ENCODE data around the gene HOMER1.
"Not testable (repeated sequence)": the region's sequence is repeated elsewhere in the genome, so short reads cannot be mapped to it uniquely, and the experiment has no call there.

Gene HOMER1

DNA sequence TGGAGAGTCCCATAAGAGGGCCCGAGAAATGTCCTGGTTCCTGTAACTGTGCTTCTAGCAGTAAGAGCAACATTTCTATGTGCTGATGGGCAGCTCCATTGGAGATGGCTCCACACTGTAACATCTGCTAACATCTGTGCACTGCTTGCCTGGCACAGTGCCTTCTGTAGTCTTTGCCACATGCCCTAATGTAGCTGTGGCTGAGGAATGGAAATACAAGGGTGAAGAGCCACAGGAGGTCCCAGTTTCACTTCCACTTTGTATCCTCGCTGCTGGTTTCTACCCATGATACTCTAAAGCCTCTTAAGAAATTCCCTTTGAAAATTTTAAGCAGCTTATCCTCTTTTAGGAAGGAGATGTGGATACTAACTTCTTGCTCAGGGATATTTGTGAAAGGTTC, 97.4 kb downstream of the HOMER1 start:
- DNase-seq (ENCODE audit: low read depth), result no peak

DNA sequence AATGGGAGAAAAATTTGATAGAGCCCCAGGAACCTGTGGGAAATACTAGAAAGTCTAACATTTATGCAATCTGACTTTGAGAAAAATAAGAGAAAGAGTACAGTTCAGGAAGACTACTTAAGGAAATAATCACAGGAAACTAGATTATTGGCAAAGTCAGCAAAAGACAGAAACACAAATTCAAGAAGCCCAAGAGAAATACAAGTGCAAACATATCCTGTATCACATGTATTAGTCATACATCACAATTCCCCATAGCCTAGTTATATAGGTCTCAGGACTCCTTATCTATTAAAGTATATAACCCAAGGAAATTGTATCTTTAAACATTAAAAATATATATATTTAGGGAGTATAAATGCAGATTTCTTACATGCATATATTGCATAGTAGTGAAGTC, 100.8 kb downstream of the HOMER1 start:
- DNase-seq (ENCODE audit: low read depth), result no peak

DNA sequence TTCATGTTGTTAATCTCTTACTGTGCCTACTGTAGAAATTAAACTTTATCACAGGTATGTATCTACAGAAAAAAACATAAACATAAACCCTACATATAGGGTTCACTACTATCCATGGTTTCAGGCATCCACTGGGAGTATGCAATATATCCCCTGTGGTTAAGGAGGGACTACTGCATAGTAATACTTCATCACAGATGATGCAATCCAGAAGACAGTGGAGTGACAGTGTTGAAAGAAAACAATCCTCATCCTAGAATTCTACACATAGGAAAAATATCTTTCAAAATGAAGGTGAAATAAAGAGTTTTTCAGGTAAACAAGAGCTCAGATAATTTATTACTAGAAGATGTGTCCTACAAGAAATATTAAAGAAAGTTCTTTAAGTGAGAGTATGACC, 105.9 kb downstream of the HOMER1 start:
- no peak for DNase-seq (ENCODE audit: low read depth)

DNA sequence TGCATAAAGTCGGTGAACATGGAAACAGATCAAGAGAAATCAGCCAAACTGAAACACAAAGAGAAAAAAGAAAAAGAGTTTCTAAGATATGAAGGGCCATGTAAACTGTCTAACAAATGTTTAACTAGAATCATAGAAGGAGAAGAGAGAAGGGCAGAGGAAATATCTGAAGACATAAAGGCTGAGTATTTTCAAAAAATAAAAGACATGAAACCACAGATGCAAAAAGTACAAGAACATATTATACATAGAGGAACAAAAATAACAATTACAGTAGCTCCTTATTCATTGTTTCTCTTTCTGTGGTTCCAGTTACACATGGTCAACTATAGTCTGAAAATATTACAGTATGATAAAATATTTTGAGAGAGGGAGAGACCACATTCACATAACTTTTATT, 106.3 kb downstream of the HOMER1 start:
- DNase-seq (ENCODE audit: low read depth), result no peak

- no peak for DNase-seq (ENCODE audit: low read depth)
These were observed 112.7 kb downstream of the HOMER1 start for GRCh38 chr5:79401216-79401615.

- no peak for DNase-seq (ENCODE audit: low read depth)
These were observed 114.9 kb downstream of the HOMER1 start for GRCh38 chr5:79399046-79399445.

GRCh38 chr5:79397080-79397479, 116.9 kb downstream of the HOMER1 start:
- DNase-seq (ENCODE audit: low read depth), result no peak

DNA sequence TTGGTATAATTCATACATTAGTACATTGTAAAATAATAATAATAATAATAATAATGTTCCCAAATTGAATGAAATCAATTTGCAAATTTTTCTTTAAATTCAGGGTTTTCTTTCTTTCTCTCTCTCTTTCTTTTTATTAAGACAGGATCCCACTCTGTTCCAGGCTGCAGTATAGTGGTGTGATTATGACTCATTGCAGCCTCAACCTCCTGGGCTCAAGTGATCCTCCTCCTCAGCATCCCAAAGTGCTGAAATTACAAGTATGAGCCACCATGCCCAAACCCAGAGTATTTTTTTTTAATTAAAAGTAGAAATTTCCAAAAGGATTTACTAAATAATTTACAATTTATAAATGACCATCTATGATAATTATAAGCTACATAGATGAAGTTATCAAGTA, 117.7 kb downstream of the HOMER1 start:
- no peak for DNase-seq (ENCODE audit: low read depth)

- no peak for DNase-seq (ENCODE audit: low read depth)
These were observed 118.6 kb downstream of the HOMER1 start for GRCh38 chr5:79395296-79395695.

DNA sequence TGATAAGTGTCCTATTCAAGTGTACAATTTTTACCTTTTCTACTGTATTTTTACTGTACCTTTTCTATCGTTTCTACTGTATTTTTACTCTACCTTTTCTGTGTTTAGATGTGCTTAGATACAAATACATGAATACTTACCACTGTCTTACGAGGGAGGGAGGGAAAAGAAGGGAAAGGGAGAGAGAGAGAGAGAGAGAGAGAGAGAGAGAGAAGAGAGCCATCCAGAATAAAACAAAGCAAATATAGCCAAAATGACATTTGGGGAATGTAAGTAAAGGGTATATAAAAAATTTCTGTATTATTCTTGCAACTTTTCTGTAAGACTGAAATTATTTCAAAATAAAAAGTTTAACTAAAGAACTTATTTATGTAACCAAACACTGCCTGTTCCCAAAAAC, 121.2 kb downstream of the HOMER1 start:
- DNase-seq (ENCODE audit: low read depth), result no peak

DNA sequence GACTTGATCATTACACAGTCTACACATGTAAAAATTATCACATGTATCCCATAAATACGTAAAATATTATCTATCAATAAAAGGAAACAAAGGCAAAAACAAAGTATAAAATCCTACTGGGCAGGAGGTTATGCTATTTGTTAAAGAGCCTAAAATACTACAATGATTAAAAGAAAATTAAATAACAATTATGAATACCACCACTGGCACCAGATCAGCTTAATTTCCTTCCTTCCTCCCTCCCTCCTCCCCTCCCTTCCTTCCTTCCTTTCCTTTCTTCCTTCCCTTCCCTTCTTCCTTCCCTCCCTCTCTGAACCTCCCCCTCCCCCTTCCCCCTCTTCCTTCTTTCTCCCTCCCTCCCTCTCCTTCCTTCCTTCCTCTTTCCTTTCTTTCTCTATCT, 127.3 kb downstream of the HOMER1 start:
- DNase-seq (ENCODE audit: low read depth), result no peak

DNA sequence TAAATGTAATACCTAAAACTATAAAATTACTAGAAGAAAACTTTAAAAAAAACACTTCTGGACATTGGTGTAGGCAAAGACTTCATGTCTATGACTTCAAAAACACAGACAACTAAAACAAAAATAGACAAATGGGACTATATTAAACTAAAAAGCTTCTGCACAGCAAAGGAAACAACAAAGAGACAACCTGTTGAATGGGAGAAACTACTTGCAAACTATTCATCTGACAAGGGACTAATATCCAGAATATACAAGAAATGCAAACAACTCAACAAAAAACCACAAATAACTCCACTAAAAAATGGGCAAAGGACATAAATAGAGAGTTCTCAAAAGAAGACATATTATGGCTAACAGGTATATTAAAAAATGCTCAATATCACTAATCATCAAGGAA, 128.8 kb downstream of the HOMER1 start:
- not testable (repeated sequence) for DNase-seq (ENCODE audit: low read depth)

DNA sequence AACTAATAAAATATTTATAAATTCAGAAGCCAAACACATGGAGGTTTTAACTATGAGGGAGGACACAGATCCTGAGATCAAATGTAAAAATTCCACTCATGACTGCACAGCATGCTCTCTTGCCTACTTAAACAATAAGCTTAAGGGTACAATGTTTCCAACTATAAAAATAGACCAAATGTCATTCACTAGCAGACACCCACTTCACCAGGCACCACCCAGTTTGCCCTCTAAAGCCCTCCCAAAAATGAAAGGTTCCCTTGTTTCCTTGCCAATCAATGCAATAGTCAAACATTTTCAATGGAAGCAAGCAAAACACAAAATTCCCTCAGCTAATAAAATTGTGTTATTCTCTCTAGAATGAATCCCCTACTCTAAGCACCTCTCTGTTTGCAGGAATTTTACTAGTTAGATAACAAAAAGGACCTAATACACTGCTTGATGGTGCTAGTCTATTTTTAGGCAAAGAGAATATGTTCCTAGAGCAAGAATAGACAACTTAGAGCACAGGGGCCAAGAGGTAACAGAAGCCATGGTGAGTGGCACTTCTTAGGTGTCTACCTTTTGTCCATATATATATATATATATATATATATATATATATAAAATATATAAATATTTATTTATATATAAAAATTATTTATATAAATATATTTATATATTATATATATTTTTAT, 135.3 kb downstream of the HOMER1 start:
- no peak for DNase-seq (ENCODE audit: low read depth)

DNA sequence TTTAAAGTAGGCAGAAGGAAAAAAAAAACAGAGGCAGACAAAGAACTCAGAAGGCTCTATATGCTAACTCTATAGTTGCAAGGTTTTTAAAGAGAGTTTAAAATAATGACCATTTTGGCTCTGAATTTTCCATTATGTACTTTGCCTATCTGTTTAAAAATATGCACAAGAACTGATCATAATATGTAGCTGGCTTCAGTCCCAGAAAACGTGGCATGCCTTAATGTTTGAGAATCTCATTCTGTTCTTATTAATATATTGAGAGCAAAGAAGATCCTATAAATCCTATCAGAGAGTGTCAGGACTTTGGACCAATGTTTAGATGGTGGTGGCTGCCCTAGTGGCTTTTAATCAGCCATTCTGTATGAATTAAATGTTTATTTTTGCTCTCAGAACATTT, 156.5 kb downstream of the HOMER1 start:
- no peak for DNase-seq (ENCODE audit: low read depth)

- no peak for DNase-seq (ENCODE audit: low read depth)
These were observed 164.1 kb downstream of the HOMER1 start for GRCh38 chr5:79349881-79350280.

DNA sequence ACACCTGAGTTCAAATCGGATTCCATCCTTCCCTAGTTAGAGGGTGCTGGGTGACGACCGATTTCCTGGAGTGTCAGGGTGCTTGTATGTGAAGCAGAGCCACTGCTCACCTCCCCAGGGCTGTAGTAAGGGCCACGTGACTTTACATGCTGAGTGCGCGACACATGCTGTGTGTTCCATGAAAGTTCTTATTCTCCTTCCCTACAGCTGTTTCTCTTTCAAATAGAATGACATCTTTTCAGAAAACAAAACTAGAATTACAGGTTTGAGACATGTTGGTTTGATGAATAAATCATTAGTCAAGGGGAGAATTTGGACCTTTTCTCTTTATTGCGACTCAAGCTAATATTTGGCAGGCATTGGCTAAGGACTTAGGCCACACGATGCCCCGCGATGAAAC, 164.9 kb downstream of the HOMER1 start:
- DNase-seq (ENCODE audit: low read depth), result no peak

DNA sequence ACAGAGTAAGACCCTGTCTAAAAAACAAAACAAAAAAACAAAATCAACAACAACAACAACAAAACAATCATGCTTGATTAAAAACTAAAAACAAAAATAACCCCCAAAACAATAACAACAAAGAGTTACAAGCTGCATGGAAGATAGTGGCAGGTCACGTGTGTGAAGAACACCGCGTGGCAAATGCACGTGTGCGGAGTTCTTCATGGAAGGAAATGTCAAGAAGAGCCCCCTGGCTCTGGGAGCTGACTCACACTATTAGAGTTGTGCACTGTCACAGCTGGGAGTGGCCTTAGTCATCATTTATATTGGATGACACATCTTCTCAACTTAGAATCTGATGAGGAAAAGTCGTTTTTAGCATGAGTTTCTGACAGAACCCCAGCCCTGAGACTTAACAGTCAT, 167.5 kb downstream of the HOMER1 start:
- DNase-seq (ENCODE audit: low read depth), result no peak

GRCh38 chr5:79333852-79334557, 179.9 kb downstream of the HOMER1 start:
- no peak for DNase-seq (ENCODE audit: low read depth)

DNA sequence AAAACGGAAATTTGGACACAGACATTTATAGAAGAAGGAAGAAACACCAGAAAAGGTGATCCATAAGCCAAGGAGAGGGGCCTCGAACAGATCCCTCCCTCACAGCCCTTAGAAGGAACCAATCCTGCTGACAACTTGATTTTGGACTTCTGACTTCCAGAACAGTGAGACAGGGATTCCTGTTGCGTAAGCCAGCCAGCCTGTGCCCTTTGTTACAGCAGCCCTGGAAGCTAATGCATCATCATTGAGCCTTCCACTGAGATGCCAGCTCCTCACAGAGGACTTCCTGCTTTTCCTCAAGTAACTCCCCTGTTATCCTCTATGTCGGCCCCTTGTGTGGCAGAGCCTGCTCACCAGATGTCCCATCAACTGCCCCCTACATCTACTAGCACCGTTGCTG, 183.9 kb downstream of the HOMER1 start:
- no peak for DNase-seq (ENCODE audit: low read depth)

- no peak for DNase-seq (ENCODE audit: low read depth)
These were observed 184.5 kb downstream of the HOMER1 start for GRCh38 chr5:79329453-79329852.

Data from stimulated activated CD8-positive, alpha-beta memory T cell treated with anti-CD3 and anti-CD28 coated beads, Interleukin-12 subunit alpha, Interleukin-12 subunit beta, amount 100 ng/mL, for 1 hour (primary cell).